Brain microvascular endothelial cell (primary cell): ENCODE measurements around the gene TMEM208.

Experiments
- DNase-seq: peaks from one replicate; pipeline ENCODE4 v3.0.0-alpha.2; 2020
- H3K27ac ChIP-seq: fragments of 250-450 bp; sonication (Bioruptor Pico); 2 replicates; pipeline ENCODE4 v1.5.1; 2020; ENCODE audit warnings: mild to moderate bottlenecking, moderate library complexity
- H3K27me3 ChIP-seq: fragments of 250-450 bp; sonication (Bioruptor Pico); replicated peaks from 2 replicates; pipeline ENCODE4 v1.5.1; 2020; ENCODE audit warnings: mild to moderate bottlenecking
- H3K36me3 ChIP-seq: fragments of 250-450 bp; sonication (Bioruptor Pico); replicated peaks from 2 replicates; pipeline ENCODE4 v1.5.1; 2020; ENCODE audit warnings: mild to moderate bottlenecking
- H3K4me3 ChIP-seq: 2 replicates; pipeline ENCODE4 v1.5.1; 2011; ENCODE audit warnings: low read depth, mild to moderate bottlenecking, control low read depth, low read length, moderate library complexity
- in situ Hi-C: cut with HindIII; loops from 2 replicates; pipeline ENCODE4 v1.10.0; 2017; ENCODE audit warnings: low sequenced_read_pairs, low pct_ligation_motif_present
- TF ChIP-seq, protein P1 (sequence below): IDR thresholded peaks from 2 replicates; pipeline ENCODE4 v1.5.1; 2011; ENCODE audit warnings: low read depth, mild to moderate bottlenecking, moderate library complexity, low read length, control low read depth, inconsistent platforms; ENCODE audit errors: missing control alignments

The TMEM208 gene

DNA sequence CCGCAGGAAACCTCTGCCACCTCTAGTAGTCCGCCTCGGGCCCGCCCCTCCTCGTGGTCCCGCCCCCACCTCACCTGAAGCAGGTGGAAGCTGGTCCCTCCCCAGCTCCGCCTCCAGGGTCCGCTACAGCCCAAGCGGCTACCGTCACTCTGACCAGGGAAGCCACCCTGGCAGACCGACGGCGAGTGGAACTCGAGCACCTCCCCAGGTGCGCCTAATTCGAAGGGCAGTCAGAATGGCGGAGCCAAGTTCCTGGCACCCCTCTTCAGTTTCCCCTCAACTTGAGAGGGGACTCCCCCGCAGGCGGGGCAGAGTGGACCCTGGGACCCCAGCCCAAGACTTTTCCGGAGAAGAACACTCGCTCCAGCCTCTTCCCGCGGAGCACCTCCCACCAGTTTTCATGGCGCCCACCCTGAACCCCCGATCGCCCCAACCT lies 19.8 kb downstream of the TMEM208 start:
- H3K27me3 ChIP-seq: no peaks in the 10 kb centered on the region
- peak overlapping the region; percentile 88 for H3K4me3 ChIP-seq
- in situ Hi-C loops: no loop called here
- peak overlapping the region; percentile 62 for H3K27ac ChIP-seq
- TF ChIP-seq, protein P1, sequence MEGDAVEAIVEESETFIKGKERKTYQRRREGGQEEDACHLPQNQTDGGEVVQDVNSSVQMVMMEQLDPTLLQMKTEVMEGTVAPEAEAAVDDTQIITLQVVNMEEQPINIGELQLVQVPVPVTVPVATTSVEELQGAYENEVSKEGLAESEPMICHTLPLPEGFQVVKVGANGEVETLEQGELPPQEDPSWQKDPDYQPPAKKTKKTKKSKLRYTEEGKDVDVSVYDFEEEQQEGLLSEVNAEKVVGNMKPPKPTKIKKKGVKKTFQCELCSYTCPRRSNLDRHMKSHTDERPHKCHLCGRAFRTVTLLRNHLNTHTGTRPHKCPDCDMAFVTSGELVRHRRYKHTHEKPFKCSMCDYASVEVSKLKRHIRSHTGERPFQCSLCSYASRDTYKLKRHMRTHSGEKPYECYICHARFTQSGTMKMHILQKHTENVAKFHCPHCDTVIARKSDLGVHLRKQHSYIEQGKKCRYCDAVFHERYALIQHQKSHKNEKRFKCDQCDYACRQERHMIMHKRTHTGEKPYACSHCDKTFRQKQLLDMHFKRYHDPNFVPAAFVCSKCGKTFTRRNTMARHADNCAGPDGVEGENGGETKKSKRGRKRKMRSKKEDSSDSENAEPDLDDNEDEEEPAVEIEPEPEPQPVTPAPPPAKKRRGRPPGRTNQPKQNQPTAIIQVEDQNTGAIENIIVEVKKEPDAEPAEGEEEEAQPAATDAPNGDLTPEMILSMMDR: peak; percentile 27
- H3K36me3 ChIP-seq: no peaks in the 10 kb centered on the region
- DNase-seq: no peak

DNA sequence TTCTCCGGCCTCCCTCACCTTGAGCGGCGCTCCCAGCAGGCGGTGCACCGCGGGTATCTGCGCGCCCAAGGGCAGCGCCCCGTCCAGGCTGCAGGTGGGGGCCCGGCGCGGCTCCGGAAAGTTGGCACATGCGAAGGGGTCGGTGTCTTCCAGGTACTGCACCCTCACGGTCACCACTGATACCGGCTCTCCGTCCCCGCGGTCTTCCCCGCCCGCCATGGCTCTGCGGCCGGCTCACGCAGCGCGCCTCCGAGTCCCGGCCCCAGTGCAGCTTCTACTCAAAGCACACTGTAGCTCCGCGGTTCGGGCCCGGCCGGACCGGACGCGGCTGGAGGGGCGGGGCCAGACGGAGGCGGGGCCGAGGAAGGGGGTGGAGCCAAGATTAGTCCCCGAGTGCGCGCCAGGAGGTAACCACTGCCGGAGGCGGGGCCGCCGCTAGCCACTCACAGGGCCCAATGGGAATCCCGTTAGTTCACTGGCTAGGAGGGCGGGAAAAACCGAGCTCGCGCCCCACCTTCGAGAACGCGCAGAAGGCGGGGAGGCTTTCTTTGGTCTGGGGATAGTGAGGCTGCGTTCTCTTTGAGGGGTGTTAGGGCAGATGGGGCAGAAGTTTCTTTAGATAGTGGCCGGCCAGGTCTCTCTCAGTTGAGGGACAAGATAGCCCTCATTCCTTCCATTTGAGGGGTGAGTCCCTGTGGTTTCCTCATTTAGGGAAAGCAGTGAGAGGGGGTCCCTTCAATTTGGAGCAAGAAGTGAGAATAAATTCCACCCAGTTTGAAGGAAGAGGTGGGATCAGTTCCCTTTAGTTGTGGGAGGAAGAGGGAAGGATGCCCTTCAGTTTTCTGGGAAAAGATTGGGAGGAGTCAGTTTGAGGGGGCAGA lies 20.5 kb downstream of the TMEM208 start, which contains the start of gene FHOD1:
Gene FHOD1 (minus strand): TSS at position 290 of the 881 bp plus-strand sequence. CDS start 71 bp downstream, at position 219.
- TF ChIP-seq, protein P1: no peak
- DNase-seq: peak; percentile 95
- Histone ChIP-seq H3K36me3 (no peaks in the 10 kb centered on the region), H3K4me3 (peak within 1 kb of the TSS; percentile 88), H3K27me3 (no peaks in the 10 kb centered on the region), H3K27ac (peak within 1 kb of the TSS; percentile 62)
- in situ Hi-C loops: no loop called here

DNA sequence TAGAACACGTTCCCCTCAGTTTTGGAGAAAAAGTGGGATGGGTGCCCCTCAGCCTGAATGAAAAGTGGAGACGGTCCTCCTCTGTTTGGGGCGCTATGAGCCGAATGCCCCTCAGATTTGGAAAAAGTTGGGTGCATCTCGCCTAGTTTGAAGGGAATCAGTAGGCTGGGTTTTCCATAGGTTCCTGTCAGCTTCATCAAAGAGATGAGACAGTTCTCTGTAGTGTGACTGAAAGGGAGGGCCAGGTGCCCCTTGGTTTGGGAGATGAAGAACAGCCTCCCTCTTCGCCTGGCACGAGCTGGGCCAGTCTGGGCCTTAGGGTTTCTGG lies 21.1 kb downstream of the TMEM208 start:
- in situ Hi-C loops: no loop called here
- DNase-seq: no peak
- Histone ChIP-seq H3K36me3 (no peaks in the 10 kb centered on the region), H3K4me3 (peak overlapping the region; percentile 60), H3K27ac (no peak overlapping the region), H3K27me3 (no peaks in the 10 kb centered on the region)
- TF ChIP-seq, protein P1: no peak

DNA sequence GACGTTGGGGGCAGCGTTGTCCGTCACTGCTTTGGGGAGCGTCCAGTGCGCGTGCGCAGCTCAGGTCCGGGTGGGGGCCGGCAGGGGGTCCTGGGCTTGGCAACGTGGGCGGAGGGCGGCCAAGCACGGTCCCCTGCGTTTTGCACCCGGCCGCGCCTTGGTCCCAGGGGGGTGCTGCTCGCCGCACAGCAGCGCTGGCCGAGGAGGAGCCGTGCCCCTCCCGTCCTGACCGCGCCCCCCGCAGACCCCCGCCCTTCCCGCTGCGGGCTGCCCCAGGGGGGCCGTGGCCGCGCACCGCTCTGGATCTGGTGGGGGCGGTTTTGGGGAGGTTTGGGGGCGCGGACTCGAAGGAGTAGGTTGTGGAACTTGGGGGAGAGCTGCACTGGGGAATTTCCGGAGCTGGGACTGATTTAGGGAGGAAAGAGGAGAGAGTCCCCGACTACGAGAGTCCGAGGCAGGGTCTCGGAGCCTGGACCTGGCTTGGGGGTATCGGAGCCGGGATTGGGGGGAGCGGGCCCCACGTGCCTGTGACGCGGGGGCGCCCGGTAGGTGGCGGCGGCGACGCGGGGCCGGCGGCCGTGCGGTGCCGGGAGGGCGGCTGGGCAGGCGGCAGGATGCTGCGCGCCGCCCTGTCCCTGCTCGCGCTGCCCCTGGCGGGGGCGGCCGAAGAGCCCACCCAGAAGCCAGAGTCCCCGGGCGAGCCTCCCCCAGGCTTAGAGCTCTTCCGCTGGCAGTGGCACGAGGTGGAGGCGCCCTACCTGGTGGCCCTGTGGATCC lies 21.7 kb downstream of the TMEM208 start, which contains the start of gene SLC9A5:
Gene SLC9A5 (plus strand): TSS at position 579 of the 777 bp plus-strand sequence. CDS start 36 bp downstream, at position 615.
- no peaks in the 10 kb centered on the region for H3K27me3 ChIP-seq
- no peaks in the 10 kb centered on the region for H3K36me3 ChIP-seq
- no peak for DNase-seq
- TF ChIP-seq, protein P1: peak; percentile 20
- H3K27ac ChIP-seq: no peak within 1 kb of the TSS
- H3K4me3 ChIP-seq: peak within 1 kb of the TSS; percentile 60
- in situ Hi-C loops: no loop called here

DNA sequence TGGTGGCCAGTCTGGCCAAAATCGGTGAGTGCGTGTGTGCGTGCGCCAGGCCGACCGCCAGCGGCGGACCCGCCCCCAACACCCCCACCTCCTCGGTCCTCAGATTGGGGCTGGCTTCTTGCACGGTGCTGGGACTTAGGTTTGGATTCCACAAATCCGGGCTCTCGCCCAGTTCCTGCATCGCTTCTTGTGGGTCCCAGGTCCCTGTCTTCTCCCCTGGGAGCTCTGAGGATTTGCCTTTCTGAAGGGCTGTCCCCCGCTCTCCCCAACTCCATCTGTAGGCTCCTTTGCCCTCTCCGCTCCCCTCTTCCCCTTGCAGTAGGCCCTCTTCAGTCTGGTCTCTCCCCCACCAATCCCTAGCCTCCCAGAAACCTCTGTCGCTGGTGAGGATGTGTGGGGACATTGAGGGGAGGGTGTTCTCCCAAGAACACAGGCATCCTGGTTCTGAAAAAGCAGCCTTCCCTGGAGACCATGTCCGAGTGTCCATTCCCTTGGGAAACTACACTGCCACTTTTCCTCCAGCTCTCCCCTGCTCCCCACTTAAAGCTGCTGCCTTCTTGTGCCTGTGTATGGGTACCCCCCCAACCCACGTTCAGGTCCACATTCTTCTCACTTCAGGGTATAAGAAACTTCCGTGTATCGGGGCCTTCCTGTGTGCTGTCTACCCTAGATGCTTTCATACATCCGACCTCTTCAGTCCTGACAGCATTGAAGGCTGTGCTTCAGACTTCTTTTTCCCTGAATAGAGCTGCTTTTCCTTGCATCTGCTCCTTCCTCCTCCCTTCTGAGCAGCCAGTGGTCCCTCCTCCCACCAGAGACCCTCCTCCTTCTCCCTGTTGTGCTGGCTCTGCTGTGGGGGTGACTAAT lies 22.5 kb downstream of the TMEM208 start:
- no peaks in the 10 kb centered on the region for H3K27me3 ChIP-seq
- DNase-seq: no peak
- in situ Hi-C loops: no loop called here
- H3K27ac ChIP-seq: no peak overlapping the region
- TF ChIP-seq, protein P1: no peak
- H3K36me3 ChIP-seq: no peaks in the 10 kb centered on the region
- H3K4me3 ChIP-seq: peak overlapping the region; percentile 60
